Neuronal stem cell (in vitro differentiated cells): ENCODE data around the gene VPREB3.

Experiments used
- DNase-seq: peaks from one replicate; pipeline ENCODE4 v3.0.0-alpha.2; 2013; ENCODE audit warnings: low spot score
- H2AFZ ChIP-seq: one replicate; pipeline ENCODE4 v1.6.1; 2013; ENCODE audit warnings: mild to moderate bottlenecking, low read length, inconsistent platforms
- H2AK5ac ChIP-seq: 2 replicates; pipeline ENCODE4 v1.6.1; 2013; ENCODE audit warnings: low read depth, mild to moderate bottlenecking, inconsistent platforms, low read length, moderate library complexity, mixed read lengths
- H2BK120ac ChIP-seq: 2 replicates; pipeline ENCODE4 v1.6.1; 2013; ENCODE audit warnings: low read depth, mild to moderate bottlenecking, inconsistent platforms, low read length, moderate library complexity, mixed read lengths
- H2BK12ac ChIP-seq: one replicate; pipeline ENCODE4 v1.6.1; 2013; ENCODE audit warnings: low read length, inconsistent platforms
- H2BK15ac ChIP-seq: 2 replicates; pipeline ENCODE4 v1.6.1; 2013; ENCODE audit warnings: mild to moderate bottlenecking, low read length, inconsistent platforms, mixed read lengths
- H2BK5ac ChIP-seq: one replicate; pipeline ENCODE4 v1.6.1; 2013; ENCODE audit warnings: inconsistent platforms, mild to moderate bottlenecking, low read length, moderate library complexity
- H3K14ac ChIP-seq: one replicate; pipeline ENCODE4 v1.6.1; 2013; ENCODE audit warnings: low read length, inconsistent platforms
- H3K18ac ChIP-seq: 2 replicates; pipeline ENCODE4 v1.6.1; 2013; ENCODE audit warnings: low read length, inconsistent platforms
- H3K23ac ChIP-seq: 2 replicates; pipeline ENCODE4 v1.6.1; 2013; ENCODE audit warnings: low read depth, mild to moderate bottlenecking, mixed read lengths, low read length, inconsistent platforms; ENCODE audit not compliant: poor library complexity
- H3K27ac ChIP-seq: replicated peaks from 3 replicates; pipeline ENCODE4 v1.5.1; 2013; ENCODE audit warnings: low read length, inconsistent platforms
- H3K27me3 ChIP-seq, 3 experiments: 2 replicates each; pipeline ENCODE4 v1.6.1; 2013; ENCODE audit warnings: low read length in 3 of 3, mild to moderate bottlenecking in 2 of 3, inconsistent platforms in 1 of 3, low read depth in 1 of 3, mixed read lengths in 1 of 3, moderate library complexity in 1 of 3; ENCODE audit not compliant: control insufficient read depth in 3 of 3, insufficient read depth in 3 of 3
- H3K36me3 ChIP-seq, 2 donors: replicated peaks in 1 of 2; 2 replicates each; pipeline ENCODE4 v1.6.1; 2013; ENCODE audit warnings: low read length in 2 of 2; ENCODE audit not compliant: control insufficient read depth in 2 of 2, insufficient read depth in 2 of 2
- H3K4ac ChIP-seq: 2 replicates; pipeline ENCODE4 v1.6.1; 2013; ENCODE audit warnings: inconsistent platforms, mild to moderate bottlenecking, low read length, moderate library complexity
- H3K4me1 ChIP-seq, 2 donors: 1 replicate in 1 of 2; 2 replicates in 1 of 2; pipeline ENCODE4 v1.6.1; 2013; ENCODE audit warnings: low read length in 2 of 2, low read depth in 1 of 2; ENCODE audit not compliant: control insufficient read depth in 2 of 2, insufficient read depth in 1 of 2
- H3K4me2 ChIP-seq: one replicate; pipeline ENCODE4 v1.6.1; 2013; ENCODE audit warnings: mild to moderate bottlenecking, low read length, inconsistent platforms; ENCODE audit not compliant: insufficient read depth, poor library complexity, severe bottlenecking
- H3K4me3 ChIP-seq, 2 donors: 2 replicates each; pipeline ENCODE4 v1.5.1; 2013; ENCODE audit warnings: low read length in 2 of 2, mild to moderate bottlenecking in 2 of 2, inconsistent platforms in 1 of 2, moderate library complexity in 1 of 2
- H3K79me1 ChIP-seq: one replicate; pipeline ENCODE4 v1.6.1; 2013; ENCODE audit warnings: low read depth, mild to moderate bottlenecking, inconsistent platforms, low read length, moderate library complexity
- H3K9ac ChIP-seq: one replicate; pipeline ENCODE4 v1.6.1; 2013; ENCODE audit warnings: mild to moderate bottlenecking, low read depth, low read length, inconsistent platforms; ENCODE audit not compliant: poor library complexity
- H3K9me3 ChIP-seq, 2 donors: replicated peaks in 1 of 2; 2 replicates each; pipeline versions ENCODE3 to v1.6.1; 2013; ENCODE audit warnings: low read length in 2 of 2, mild to moderate bottlenecking in 2 of 2, inconsistent platforms in 1 of 2, low read depth in 1 of 2, mixed read lengths in 1 of 2, moderate library complexity in 1 of 2; ENCODE audit not compliant: control insufficient read depth in 2 of 2, insufficient read depth in 1 of 2
- H4K8ac ChIP-seq: one replicate; pipeline ENCODE4 v1.6.1; 2013; ENCODE audit warnings: low read depth, mild to moderate bottlenecking, inconsistent platforms, low read length, moderate library complexity
- H4K91ac ChIP-seq: one replicate; pipeline ENCODE4 v1.6.1; 2013; ENCODE audit warnings: low read length, low read depth, mild to moderate bottlenecking, inconsistent platforms; ENCODE audit not compliant: poor library complexity
- WGBS, 2 donors: extraction: QIAGEN DNeasy Blood & Tissue Kit; methylation state at CpG; one replicate each; pipeline ENCODE4 v1.1.7; 2013; ENCODE audit warnings: missing lambda C conversion rate in 2 of 2, mixed read lengths in 1 of 2; ENCODE audit not compliant: insufficient read length in 2 of 2, insufficient replicate concordance in 1 of 2; ENCODE audit errors: extremely low coverage in 2 of 2; 5-methylcytosine and 5-hydroxymethylcytosine counted together

The VPREB3 gene

DNA sequence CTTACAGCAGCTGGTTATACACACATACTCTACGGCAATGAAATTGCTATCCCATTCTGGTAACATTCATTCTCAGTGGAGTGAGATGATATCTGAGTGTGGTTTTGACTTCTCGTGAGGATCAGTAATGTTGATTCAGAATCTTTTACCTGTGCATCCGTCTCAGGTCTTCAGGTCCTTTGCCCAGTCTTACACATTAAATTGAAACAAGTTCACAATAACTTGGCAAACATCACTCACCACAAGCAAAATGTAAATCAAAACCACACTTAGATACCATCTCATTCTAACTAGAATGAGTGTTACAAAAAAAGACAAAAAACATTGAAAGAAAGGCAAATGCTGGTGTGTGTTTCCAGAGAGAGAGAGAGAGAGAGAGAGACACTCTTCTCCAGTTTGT, 49.4 kb downstream of the VPREB3 start:
- Histone ChIP-seq H3K23ac (no peak overlapping the region), H3K36me3 (peaks cover 34 to 98% of the 10 kb centered on the region in 2 donors), H3K27ac (no peak overlapping the region), H2AK5ac (no peak overlapping the region), H3K4me1 (no peaks in the 10 kb centered on the region), H4K91ac (no peak overlapping the region), H2AFZ (no peak overlapping the region), H3K9ac (no peak overlapping the region), H2BK5ac (no peak overlapping the region), H3K27me3 (no peaks in the 10 kb centered on the region), H4K8ac (no peak overlapping the region), H3K79me1 (no peaks in the 10 kb centered on the region), H3K18ac (no peak overlapping the region), H3K9me3 (peaks cover 0 to 3% of the 10 kb centered on the region in 2 donors), H3K14ac (no peak overlapping the region), H2BK12ac (no peak overlapping the region), H3K4me3 (no peak overlapping the region), H3K4me2 (no peak overlapping the region), H2BK15ac (no peak overlapping the region), H2BK120ac (no peak overlapping the region), H3K4ac (no peak overlapping the region)
- no CpG with 5 or more reads among the region's 3 CpGs for WGBS, 2 donors
- no peak for DNase-seq

DNA sequence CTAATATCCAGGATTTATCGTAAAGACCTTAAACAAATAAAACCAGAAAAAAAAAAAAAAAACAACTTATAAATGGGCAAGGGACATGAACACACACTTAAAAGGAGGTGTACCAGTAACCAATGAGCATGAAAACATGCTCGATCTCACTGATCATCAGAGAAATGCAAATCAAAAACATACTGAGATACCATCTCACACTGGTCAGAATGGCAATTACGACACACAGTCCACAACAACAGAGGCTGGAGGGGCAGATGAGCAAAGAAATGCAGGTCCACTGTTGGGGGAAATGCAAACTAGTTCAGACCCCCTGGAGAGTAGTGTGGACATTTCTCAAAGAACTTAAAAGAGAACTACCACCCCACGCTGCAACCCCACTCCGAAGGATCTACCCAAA, 50.2 kb downstream of the VPREB3 start:
- H3K27ac ChIP-seq = no peak overlapping the region
- H3K18ac ChIP-seq = no peak overlapping the region
- H2BK120ac ChIP-seq = no peak overlapping the region
- no peaks in the 10 kb centered on the region for H3K79me1 ChIP-seq
- H3K4me3 ChIP-seq = no peak overlapping the region
- no peak overlapping the region for H3K4me2 ChIP-seq
- no peaks in the 10 kb centered on the region for H3K4me1 ChIP-seq
- H4K8ac ChIP-seq = no peak overlapping the region
- no peak overlapping the region for H2AFZ ChIP-seq
- WGBS, 2 donors = no CpG with 5 or more reads among the region's 5 CpGs
- H2BK15ac ChIP-seq = no peak overlapping the region
- no peak overlapping the region for H3K14ac ChIP-seq
- no peak for DNase-seq
- H3K27me3 ChIP-seq = no peaks in the 10 kb centered on the region
- no peak overlapping the region for H2AK5ac ChIP-seq
- peaks cover 30 to 98% of the 10 kb centered on the region in 2 donors for H3K36me3 ChIP-seq
- H3K23ac ChIP-seq = no peak overlapping the region
- H3K9me3 ChIP-seq = peaks cover 0 to 3% of the 10 kb centered on the region in 2 donors
- H2BK5ac ChIP-seq = no peak overlapping the region
- no peak overlapping the region for H4K91ac ChIP-seq
- H3K4ac ChIP-seq = no peak overlapping the region
- no peak overlapping the region for H3K9ac ChIP-seq
- H2BK12ac ChIP-seq = no peak overlapping the region
